Activated CD8-positive, alpha-beta memory T cell treated with anti-CD3 and anti-CD28 coated beads, Interleukin-2, amount 10 ng/mL, durations not matched to agents 7 days and 5 days (primary cell): ENCODE results near the gene SDK1. TPM values are rescaled to one million over a fixed set of nuclear protein-coding genes. Genes with fewer than 3 reads are reported as not detected.

Experiments used
- ATAC-seq: fragments of 150-1000 bp; cut with Tn5 transposase; one replicate; pipeline ENCODE4 v1.10.0; 2021; ENCODE audit warnings: moderate library complexity
- CTCF ChIA-PET: fragments of 350-600 bp; sonication (Branson Sonifier 250); formaldehyde crosslinking; loops from one replicate; lab custom pipeline; 2021; ENCODE audit warnings: antibody characterized with exemption; lab: Charles Lee
- DNase-seq: peaks from one replicate; pipeline ENCODE4 v3.0.0-alpha.2; 2020
- H3K27ac Mint-ChIP-seq: one replicate; pipeline ENCODE4 v1.8.0; 2021; ENCODE audit warnings: mild to moderate bottlenecking, mixed read lengths
- H3K27me3 Mint-ChIP-seq: one replicate; pipeline ENCODE4 v1.8.0; 2021; ENCODE audit warnings: mixed read lengths
- H3K36me3 Mint-ChIP-seq: one replicate; pipeline ENCODE4 v1.8.0; 2021; ENCODE audit warnings: mild to moderate bottlenecking, mixed read lengths
- H3K4me1 Mint-ChIP-seq: one replicate; pipeline ENCODE4 v1.8.0; 2021; ENCODE audit warnings: mixed read lengths
- H3K4me3 Mint-ChIP-seq: one replicate; pipeline ENCODE4 v1.8.0; 2021; ENCODE audit warnings: mild to moderate bottlenecking, moderate library complexity, mixed read lengths
- H3K9me3 Mint-ChIP-seq: one replicate; pipeline ENCODE4 v1.8.0; 2022; ENCODE audit warnings: low read depth, mixed read lengths
- total RNA-seq, 2 experiments: library from RNA; stranded (reverse); gene quantifications; one replicate each; pipeline ENCODE4 v1.2.3, GENCODE V29; 2021

The SDK1 gene
- total RNA-seq, 2 experiments from 2014 or later, result 0.05 to 0.06 TPM

DNA sequence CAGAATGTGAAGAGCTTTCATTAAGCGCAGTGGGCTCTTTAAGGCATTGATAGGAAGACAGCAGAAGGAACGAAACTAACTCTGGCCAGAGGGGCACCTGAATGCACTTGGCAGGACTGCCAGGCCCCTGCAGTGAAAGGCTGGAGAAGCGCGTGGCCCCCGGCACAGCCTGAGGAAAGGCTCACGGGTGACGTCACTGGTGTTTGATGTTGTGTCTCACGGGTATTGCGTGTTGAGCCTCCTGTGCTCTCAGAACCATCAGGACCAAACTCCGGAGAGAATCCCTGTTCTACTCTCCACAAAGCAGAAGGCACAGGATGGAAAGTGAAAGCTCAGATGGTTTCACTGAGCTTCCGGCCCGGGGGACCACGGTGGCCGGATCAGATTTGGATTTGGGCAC lies 865.3 kb downstream of the SDK1 start:
- CTCF ChIA-PET, result no interaction called here
- Mint-ChIP-seq H3K27ac (no peak overlapping the region), H3K4me1 (no peaks in the 10 kb centered on the region), H3K4me3 (no peak overlapping the region), H3K9me3 (no peaks in the 10 kb centered on the region), H3K27me3 (no peaks in the 10 kb centered on the region), H3K36me3 (no peaks in the 10 kb centered on the region)
- no peak for DNase-seq
- no peak for ATAC-seq

- H3K27me3 Mint-ChIP-seq, result no peaks in the 10 kb centered on the region
Observed at GRCh38 chr7:4166807-4167206, 865.8 kb downstream of the SDK1 start.

GRCh38 chr7:4167385-4167910 lies 866.4 kb downstream of the SDK1 start:
- no peak for DNase-seq
- no peaks in the 10 kb centered on the region for H3K27me3 Mint-ChIP-seq

More at GRCh38 chr7:4166807-4167206, 865.8 kb downstream of the SDK1 start:
- CTCF ChIA-PET, result no interaction called here
- no peaks in the 10 kb centered on the region for H3K4me1 Mint-ChIP-seq
- H3K9me3 Mint-ChIP-seq, result no peaks in the 10 kb centered on the region
- no peak overlapping the region for H3K27ac Mint-ChIP-seq
- no peak overlapping the region for H3K4me3 Mint-ChIP-seq
- no peaks in the 10 kb centered on the region for H3K36me3 Mint-ChIP-seq
- ATAC-seq (no peak), DNase-seq (no peak)

DNA sequence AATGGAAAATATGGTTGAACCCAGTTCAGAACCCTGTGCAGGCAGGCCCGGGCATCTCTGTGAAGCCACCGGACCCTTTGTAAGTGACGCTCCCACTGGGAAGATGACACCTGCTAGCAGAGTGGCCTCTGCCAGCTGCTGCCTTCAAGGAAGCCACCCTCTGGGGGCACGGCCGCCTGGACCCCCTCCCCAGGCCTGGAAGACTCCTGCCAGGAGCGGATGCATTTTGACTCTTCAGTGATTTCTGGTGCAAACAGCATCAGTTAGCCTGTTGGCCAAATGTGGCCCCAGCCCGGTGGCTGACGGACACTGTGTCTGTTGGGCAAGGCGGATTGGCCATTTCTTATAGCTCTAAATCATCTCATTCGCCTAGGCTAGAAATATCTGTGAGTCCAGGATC lies 867.0 kb downstream of the SDK1 start:
- H3K4me1 Mint-ChIP-seq, result no peaks in the 10 kb centered on the region
- H3K36me3 Mint-ChIP-seq, result no peaks in the 10 kb centered on the region
- no peak overlapping the region for H3K27ac Mint-ChIP-seq
- no peaks in the 10 kb centered on the region for H3K27me3 Mint-ChIP-seq
- H3K4me3 Mint-ChIP-seq, result no peak overlapping the region
- ATAC-seq, result no peak
- CTCF ChIA-PET, result no interaction called here
- H3K9me3 Mint-ChIP-seq, result no peaks in the 10 kb centered on the region
- DNase-seq, result no peak

More at GRCh38 chr7:4167385-4167910, 866.4 kb downstream of the SDK1 start:
- Mint-ChIP-seq H3K4me1 (no peaks in the 10 kb centered on the region), H3K4me3 (no peak overlapping the region), H3K36me3 (no peaks in the 10 kb centered on the region), H3K27ac (no peak overlapping the region), H3K9me3 (no peaks in the 10 kb centered on the region)
- CTCF ChIA-PET, result no interaction called here
- no peak for ATAC-seq

DNA sequence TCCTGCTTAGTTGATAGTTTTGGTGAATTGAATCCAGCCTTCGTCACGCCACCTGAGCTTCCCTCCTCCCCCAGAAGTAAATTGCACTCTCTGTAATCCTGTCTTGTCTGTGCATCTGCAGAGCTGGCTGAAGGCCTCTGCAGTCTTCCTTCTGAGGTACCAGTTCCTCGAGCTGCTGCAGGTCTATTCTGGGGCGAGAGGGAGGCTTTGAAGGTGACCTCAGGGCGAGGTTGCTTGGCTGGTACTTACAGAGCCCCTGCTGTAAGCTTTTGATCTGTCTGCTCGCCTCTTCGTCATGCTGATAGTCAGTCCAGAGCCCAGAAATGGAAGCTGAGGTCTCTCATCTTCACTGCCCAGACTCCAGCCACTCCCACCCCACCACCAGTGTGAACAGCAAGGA lies 867.5 kb downstream of the SDK1 start:
- CTCF ChIA-PET, result no interaction called here

DNA sequence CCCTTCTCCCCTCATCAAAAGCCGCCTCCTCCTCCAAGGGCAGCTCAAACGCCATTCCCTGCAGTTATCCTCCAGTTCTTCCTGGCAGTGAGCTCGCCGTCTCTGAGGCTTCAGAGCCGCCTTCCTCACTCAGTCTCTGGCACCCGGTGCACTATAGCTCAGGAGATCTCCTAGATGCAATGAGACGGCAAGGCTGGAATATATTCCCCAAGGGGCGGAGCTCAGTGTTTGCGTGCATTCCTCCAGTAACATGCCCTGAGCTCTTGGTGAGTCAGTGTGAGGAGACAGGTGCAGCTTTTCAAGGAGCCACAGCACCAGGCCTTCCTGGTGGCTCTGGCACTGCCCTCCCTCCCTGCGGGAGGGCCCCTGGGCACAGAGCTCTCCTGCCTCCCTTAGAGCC lies 868.4 kb downstream of the SDK1 start:
- H3K9me3 Mint-ChIP-seq, result no peaks in the 10 kb centered on the region
- H3K36me3 Mint-ChIP-seq, result no peaks in the 10 kb centered on the region
- H3K4me1 Mint-ChIP-seq, result no peaks in the 10 kb centered on the region
- no peaks in the 10 kb centered on the region for H3K27me3 Mint-ChIP-seq
- no peak overlapping the region for H3K4me3 Mint-ChIP-seq
- DNase-seq (no peak), ATAC-seq (no peak)
- CTCF ChIA-PET, result no interaction called here
- no peak overlapping the region for H3K27ac Mint-ChIP-seq

More for the DNA sequence above, 867.5 kb downstream of the SDK1 start:
- H3K4me1 Mint-ChIP-seq, result no peaks in the 10 kb centered on the region
- DNase-seq (no peak), ATAC-seq (no peak)
- no peak overlapping the region for H3K4me3 Mint-ChIP-seq
- H3K27ac Mint-ChIP-seq, result no peak overlapping the region
- no peaks in the 10 kb centered on the region for H3K9me3 Mint-ChIP-seq
- no peaks in the 10 kb centered on the region for H3K27me3 Mint-ChIP-seq
- no peaks in the 10 kb centered on the region for H3K36me3 Mint-ChIP-seq

GRCh38 chr7:4170997-4171786 lies 870.1 kb downstream of the SDK1 start:
- no peaks in the 10 kb centered on the region for H3K4me1 Mint-ChIP-seq
- no peaks in the 10 kb centered on the region for H3K36me3 Mint-ChIP-seq
- CTCF ChIA-PET, result no interaction called here

DNA sequence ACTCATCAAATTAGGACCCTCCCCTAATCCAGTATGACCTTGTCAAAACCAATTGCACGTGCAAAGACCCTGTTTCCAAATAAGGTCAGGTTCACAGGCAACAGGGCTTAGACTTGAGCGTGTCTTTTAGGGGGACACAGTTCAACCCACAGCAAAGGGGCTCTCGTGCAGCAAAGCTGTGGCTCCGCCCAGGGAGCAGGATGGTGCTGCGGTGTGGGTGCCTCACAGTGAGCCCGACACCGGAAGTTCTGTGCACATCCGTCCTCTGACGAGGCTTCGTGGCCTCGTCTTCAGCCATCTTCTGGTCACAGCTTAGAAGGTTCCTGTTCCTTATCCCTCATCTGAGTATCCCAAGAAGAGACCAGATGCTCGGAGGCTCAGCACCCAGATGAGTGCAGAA lies 871.8 kb downstream of the SDK1 start:
- no peak for ATAC-seq
- Mint-ChIP-seq H3K36me3 (no peaks in the 10 kb centered on the region), H3K9me3 (no peaks in the 10 kb centered on the region), H3K27ac (no peak overlapping the region), H3K4me3 (no peak overlapping the region), H3K27me3 (no peaks in the 10 kb centered on the region), H3K4me1 (no peaks in the 10 kb centered on the region)
- DNase-seq, result no peak
- CTCF ChIA-PET, result no interaction called here

More at GRCh38 chr7:4170997-4171786, 870.1 kb downstream of the SDK1 start:
- no peaks in the 10 kb centered on the region for H3K9me3 Mint-ChIP-seq
- no peak for ATAC-seq
- DNase-seq, result no peak
- H3K4me3 Mint-ChIP-seq, result no peak overlapping the region
- H3K27me3 Mint-ChIP-seq, result no peaks in the 10 kb centered on the region
- no peak overlapping the region for H3K27ac Mint-ChIP-seq

- no peaks in the 10 kb centered on the region for H3K9me3 Mint-ChIP-seq
- H3K4me3 Mint-ChIP-seq, result no peak overlapping the region
- no peak for DNase-seq
- no peaks in the 10 kb centered on the region for H3K4me1 Mint-ChIP-seq
- H3K27me3 Mint-ChIP-seq, result no peaks in the 10 kb centered on the region
- no peak for ATAC-seq
- H3K27ac Mint-ChIP-seq, result no peak overlapping the region
- CTCF ChIA-PET, result no interaction called here
- H3K36me3 Mint-ChIP-seq, result no peaks in the 10 kb centered on the region
Observed at GRCh38 chr7:4173615-4174014, 872.6 kb downstream of the SDK1 start.

- CTCF ChIA-PET, result no interaction called here
- ATAC-seq (no peak), DNase-seq (no peak)
- no peaks in the 10 kb centered on the region for H3K27me3 Mint-ChIP-seq
- H3K9me3 Mint-ChIP-seq, result no peaks in the 10 kb centered on the region
- H3K4me3 Mint-ChIP-seq, result no peak overlapping the region
- H3K27ac Mint-ChIP-seq, result no peak overlapping the region
- H3K4me1 Mint-ChIP-seq, result no peaks in the 10 kb centered on the region
- H3K36me3 Mint-ChIP-seq, result no peaks in the 10 kb centered on the region
Observed at GRCh38 chr7:4174016-4174415, 873.0 kb downstream of the SDK1 start.

GRCh38 chr7:4174451-4174850 lies 873.4 kb downstream of the SDK1 start:
- Mint-ChIP-seq H3K27me3 (no peaks in the 10 kb centered on the region), H3K36me3 (no peaks in the 10 kb centered on the region), H3K27ac (no peak overlapping the region), H3K9me3 (no peaks in the 10 kb centered on the region), H3K4me3 (no peak overlapping the region), H3K4me1 (no peaks in the 10 kb centered on the region)
- DNase-seq (no peak), ATAC-seq (no peak)
- CTCF ChIA-PET, result no interaction called here

DNA sequence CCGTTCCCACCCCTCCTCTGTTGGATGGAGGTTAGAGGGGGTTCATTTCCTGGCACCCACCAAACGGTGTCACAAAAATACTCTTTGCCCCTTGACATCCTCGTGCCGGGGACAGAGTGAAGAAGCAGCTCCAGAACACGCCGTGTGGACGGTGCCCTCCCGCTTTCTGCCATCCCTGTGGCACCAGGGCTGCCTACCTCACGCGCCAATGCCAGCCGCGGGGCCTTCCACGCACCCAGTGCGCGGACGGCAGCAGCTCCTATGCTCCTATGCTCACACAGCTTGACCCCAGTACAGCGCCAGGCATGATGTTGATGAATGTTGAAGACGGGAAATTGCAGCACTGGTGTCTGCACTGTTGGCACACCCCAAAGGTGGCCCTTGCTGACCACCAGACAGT lies 873.8 kb downstream of the SDK1 start:
- ATAC-seq (no peak), DNase-seq (no peak)
- Mint-ChIP-seq H3K27ac (no peak overlapping the region), H3K4me3 (no peak overlapping the region), H3K36me3 (no peaks in the 10 kb centered on the region), H3K4me1 (no peaks in the 10 kb centered on the region), H3K9me3 (no peaks in the 10 kb centered on the region), H3K27me3 (no peaks in the 10 kb centered on the region)
- CTCF ChIA-PET, result no interaction called here

GRCh38 chr7:4175346-4175973 lies 874.4 kb downstream of the SDK1 start:
- Mint-ChIP-seq H3K36me3 (no peaks in the 10 kb centered on the region), H3K4me3 (no peak overlapping the region), H3K9me3 (no peaks in the 10 kb centered on the region), H3K27me3 (no peaks in the 10 kb centered on the region), H3K4me1 (no peaks in the 10 kb centered on the region), H3K27ac (no peak overlapping the region)
- CTCF ChIA-PET, result no interaction called here
- ATAC-seq (no peak), DNase-seq (no peak)

DNA sequence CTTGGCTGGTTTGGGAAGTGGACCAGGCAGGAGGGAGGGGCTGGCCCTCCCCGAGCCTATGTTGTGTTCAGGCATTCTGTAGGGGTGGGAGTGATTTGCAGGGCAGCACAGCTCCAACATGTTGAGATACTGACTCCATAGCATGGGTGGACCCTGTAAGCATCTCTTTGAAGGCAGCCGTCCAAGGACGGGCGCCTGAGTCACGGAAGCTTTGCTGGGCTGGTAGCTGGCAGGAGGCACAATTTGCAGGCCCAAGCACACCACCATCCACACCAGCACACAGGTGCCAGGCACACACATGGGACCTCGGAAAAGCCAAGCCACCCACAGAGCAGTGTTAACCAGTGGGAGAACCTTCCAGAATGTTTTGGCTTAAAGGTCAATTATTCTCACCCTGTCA lies 875.9 kb downstream of the SDK1 start:
- no peak for DNase-seq
- Mint-ChIP-seq H3K27me3 (no peaks in the 10 kb centered on the region), H3K27ac (no peak overlapping the region), H3K4me3 (no peak overlapping the region), H3K4me1 (no peaks in the 10 kb centered on the region), H3K36me3 (no peaks in the 10 kb centered on the region), H3K9me3 (no peaks in the 10 kb centered on the region)
- CTCF ChIA-PET, result no interaction called here
- ATAC-seq, result no peak
